Measurements from ENCODE around the gene CDK10. TPM values are rescaled to one million over a fixed set of nuclear protein-coding genes. Genes with fewer than 3 reads are reported as not detected.

CDK10 gene
- total and polyA plus RNA-seq, 10 of the 15 experiments (the other 5 are each of a cell fraction or from before 2014, with no cell fraction given): 1.5 to 58.7 (median 36.0) TPM

- ChIA-PET SMC1A (ENCODE audit: uncharacterized antibody, unreplicated experiment) (no interaction called here), RAD21 (ENCODE audit: unreplicated experiment) (interaction anchor here (0.6 kb wide), 1 partner anchor 296 kb away, joined by 3 read pairs; no protein-coding TSS in a partner anchor), POLR2A (no interaction called here), CTCF (no interaction called here)
- no peak overlapping the region for H2AFZ ChIP-seq (ENCODE audit: control insufficient read depth, low read depth, low read length)
- H4K20me1 ChIP-seq (ENCODE audit: control insufficient read depth, insufficient read depth): no peaks in the 10 kb centered on the region; the same call in 1 of the 2 replicates
- H3K9ac ChIP-seq (ENCODE audit: control insufficient read depth, insufficient read depth, low read length): no peak overlapping the region
- in situ Hi-C loops (cut with MboI) (no loop called here), intact Hi-C loops (cut with micrococcal nuclease; ENCODE audit: unreplicated experiment) (no loop called here)
- BruUV-seq (replicated peaks): no TSS peak
- H3K4me3 ChIP-seq: no peak overlapping the region
- no peaks in the 10 kb centered on the region for H3K9me3 ChIP-seq (replicated peaks; ENCODE audit: control insufficient read depth, insufficient read depth, low read length)
- FAIRE-seq (no peak), DNase-seq (ENCODE audit: low read depth, low spot score) (no peak), ATAC-seq (no peak)
- no peaks in the 10 kb centered on the region for H3K27me3 ChIP-seq (replicated peaks in 1 of 2; ENCODE audit: control insufficient read depth in 2 of 2, insufficient read depth in 2 of 2, low read length in 1 of 2)
- H3K36me3 ChIP-seq (ENCODE audit: control insufficient read depth in 2 of 2, insufficient read depth in 2 of 2, low read length in 1 of 2): peaks cover 0 to 12% of the 10 kb centered on the region in 2 experiments; a peak in 3 of 4 replicates
- peaks cover 11% of the 10 kb centered on the region for H3K79me2 ChIP-seq (ENCODE audit: control insufficient read depth, insufficient read depth, low read length)
- TF ChIP-seq JUNB (IDR thresholded peaks at IDR 0.05): no peak
- no peak for TF ChIP-seq YY1 (IDR thresholded peaks at IDR 0.05; ENCODE audit: low read depth, low read length)
- TF ChIP-seq, protein P1, sequence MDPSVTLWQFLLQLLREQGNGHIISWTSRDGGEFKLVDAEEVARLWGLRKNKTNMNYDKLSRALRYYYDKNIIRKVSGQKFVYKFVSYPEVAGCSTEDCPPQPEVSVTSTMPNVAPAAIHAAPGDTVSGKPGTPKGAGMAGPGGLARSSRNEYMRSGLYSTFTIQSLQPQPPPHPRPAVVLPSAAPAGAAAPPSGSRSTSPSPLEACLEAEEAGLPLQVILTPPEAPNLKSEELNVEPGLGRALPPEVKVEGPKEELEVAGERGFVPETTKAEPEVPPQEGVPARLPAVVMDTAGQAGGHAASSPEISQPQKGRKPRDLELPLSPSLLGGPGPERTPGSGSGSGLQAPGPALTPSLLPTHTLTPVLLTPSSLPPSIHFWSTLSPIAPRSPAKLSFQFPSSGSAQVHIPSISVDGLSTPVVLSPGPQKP (IDR thresholded peaks at IDR 0.05; ENCODE audit: low read depth, low read length): no peak
- TF ChIP-seq LARP7 (IDR thresholded peaks at IDR 0.05): no peak
- TF ChIP-seq PAX5 (IDR thresholded peaks at IDR 0.05; ENCODE audit: borderline replicate concordance, low read depth, low read length): no peak
- TF ChIP-seq, protein P2, sequence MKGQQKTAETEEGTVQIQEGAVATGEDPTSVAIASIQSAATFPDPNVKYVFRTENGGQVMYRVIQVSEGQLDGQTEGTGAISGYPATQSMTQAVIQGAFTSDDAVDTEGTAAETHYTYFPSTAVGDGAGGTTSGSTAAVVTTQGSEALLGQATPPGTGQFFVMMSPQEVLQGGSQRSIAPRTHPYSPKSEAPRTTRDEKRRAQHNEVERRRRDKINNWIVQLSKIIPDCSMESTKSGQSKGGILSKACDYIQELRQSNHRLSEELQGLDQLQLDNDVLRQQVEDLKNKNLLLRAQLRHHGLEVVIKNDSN (IDR thresholded peaks at IDR 0.05; ENCODE audit: borderline replicate concordance, extremely low read length, insufficient read depth, low read depth, low read length): no peak
- H3K27ac ChIP-seq (ENCODE audit: control insufficient read depth, insufficient read depth): no peak overlapping the region
- 94% methylated on average over 21 of the region's 21 CpGs for whole genome bisulfite sequencing (ENCODE audit: insufficient coverage, insufficient replicate concordance, low lambda C conversion rate, missing lambda C conversion rate)
- H3K4me1 ChIP-seq (ENCODE audit: control insufficient read depth, insufficient read depth, low read length): peaks cover 10% of the 10 kb centered on the region
- no peak overlapping the region for H3K4me2 ChIP-seq (ENCODE audit: control insufficient read depth, insufficient read depth)
These were observed 4.9 kb downstream of the CDK10 start for GRCh38 chr16:89691231-89691985.
